ENCODE data around the gene DUSP15.

- TF ChIP-seq CTCF (IDR thresholded peaks at IDR 0.05; ENCODE audit: low read depth, low read length) (no peak), EZH2phosphoT487 (IDR thresholded peaks at IDR 0.05; ENCODE audit: low read depth) (no peak)
These were observed 33.3 kb downstream of the DUSP15 start for GRCh38 chr20:31836853-31837608.
